ENCODE measurements around the gene CYLD.

- TF ChIP-seq CTCF (IDR thresholded peaks at IDR 0.05): no peak
- TF ChIP-seq POLR2AphosphoS5 (IDR thresholded peaks at IDR 0.05): no peak
- no peak for TF ChIP-seq POLR2A (IDR thresholded peaks at IDR 0.05)
Measured at GRCh38 chr16:50704245-50704644, 37.6 kb upstream of the CYLD start.
